Adrenal gland (tissue), 5 donors: ENCODE results near the gene NBEAL2.

Source experiments
- CTCF ChIP-seq, 6 experiments: fragments of 450-650 bp in 4 of 6; fragments of 200-600 bp in 2 of 6; sonication (generic) in 1 of 6; IDR thresholded peaks; 1 replicate in 5 of 6; 2 replicates in 1 of 6; pipeline versions ENCODE4 v1.5.1 to v1.8.0; 2016 to 2021; ENCODE audit warnings: antibody characterized with exemption in 6 of 6, mild to moderate bottlenecking in 2 of 6, moderate library complexity in 1 of 6
- POLR2A ChIP-seq, 2 donors: fragments of 450-650 bp; IDR thresholded peaks; one replicate each; pipeline ENCODE4 v1.6.1; 2017; ENCODE audit warnings: antibody characterized with exemption in 2 of 2, mild to moderate bottlenecking in 2 of 2, moderate library complexity in 1 of 2
- donor health status: DM: no; HTN: no; CAD: no.

- TF ChIP-seq CTCF (IDR thresholded peaks at IDR 0.05) (no peak), POLR2A (IDR thresholded peaks at IDR 0.05) (no peak)
Measured at GRCh38 chr3:46993986-46994385, 14.5 kb downstream of the NBEAL2 start.
